T-cell (primary cell): Measurements from ENCODE around the gene MT1G. TPM values are rescaled to one million over a fixed set of nuclear protein-coding genes. Genes with fewer than 3 reads are reported as not detected.
"Not testable (repeated sequence)": the region's sequence is repeated elsewhere in the genome, so short reads cannot be mapped to it uniquely, and the experiment has no call there.

Experiments
- ATAC-seq, 4 experiments: fragments of 200-7000 bp in 3 of 4; fragments of 150-1000 bp in 1 of 4; cut with Tn5 transposase; replicated peaks in 1 of 4; 1 replicate in 3 of 4; 2 replicates in 1 of 4; pipeline ENCODE4 v1.10.0; 2021; ENCODE audit warnings: moderate library complexity in 3 of 4, mild to moderate bottlenecking in 2 of 4, moderate number of reproducible peaks in 1 of 4
- CTCF ChIA-PET, 2 donors: fragments of 300-600 bp; sonication (Branson Sonifier 250); formaldehyde crosslinking; loops; one replicate each; lab custom pipeline; 2022; ENCODE audit warnings: antibody characterized with exemption in 2 of 2; lab: Charles Lee
- POLR2A ChIA-PET, 2 donors: fragments of 300-600 bp; sonication (Branson Sonifier 250); formaldehyde crosslinking; loops; one replicate each; lab custom pipeline; 2022; ENCODE audit warnings: antibody characterized with exemption in 2 of 2; lab: Charles Lee
- DNase-seq, 35 experiments: peaks; one replicate each; pipeline versions ENCODE4 v3.0.0 to v3.0.0-alpha.2; 2013 to 2023
- H3K27ac ChIP-seq: one replicate; pipeline ENCODE4 v1.5.1; 2013; ENCODE audit warnings: low read length
- H3K27me3 ChIP-seq, 2 experiments: replicated peaks in 1 of 2; 1 replicate in 1 of 2; 2 replicates in 1 of 2; pipeline versions ENCODE4 v1.6.1 to v1.7.0; 2013; ENCODE audit warnings: low read length in 1 of 2, mixed read lengths in 1 of 2; ENCODE audit not compliant: control insufficient read depth in 2 of 2, insufficient read depth in 2 of 2; ENCODE audit errors: extremely low read depth in 1 of 2
- H3K36me3 ChIP-seq, 2 donors: 1 replicate in 1 of 2; 2 replicates in 1 of 2; pipeline versions ENCODE4 v1.6.1 to v1.7.0; 2013; ENCODE audit warnings: low read length in 1 of 2; ENCODE audit not compliant: control insufficient read depth in 2 of 2, insufficient read depth in 1 of 2; ENCODE audit errors: extremely low read depth in 1 of 2
- H3K4me1 ChIP-seq, 2 experiments: 1 replicate in 1 of 2; 2 replicates in 1 of 2; pipeline versions ENCODE4 v1.6.1 to v1.7.0; 2013; ENCODE audit warnings: low read length in 2 of 2, mixed read lengths in 1 of 2; ENCODE audit not compliant: insufficient read depth in 2 of 2, control insufficient read depth in 1 of 2; ENCODE audit errors: extremely low read depth in 1 of 2
- H3K4me3 ChIP-seq, 2 donors: 1 replicate in 1 of 2; 2 replicates in 1 of 2; pipeline versions ENCODE4 v1.5.1 to v1.7.0; 2013; ENCODE audit warnings: mild to moderate bottlenecking in 2 of 2, low read length in 1 of 2, moderate library complexity in 1 of 2; ENCODE audit not compliant: control insufficient read depth in 1 of 2; ENCODE audit errors: extremely low read depth in 1 of 2
- H3K9me3 ChIP-seq: 2 replicates; pipeline ENCODE4 v1.7.0; 2013
- H3K27ac Mint-ChIP-seq, 2 donors: one replicate each; pipeline ENCODE4 v1.8.0; 2020 to 2021; ENCODE audit warnings: mild to moderate bottlenecking in 2 of 2, mixed read lengths in 2 of 2
- H3K27me3 Mint-ChIP-seq, 2 donors: one replicate each; pipeline ENCODE4 v1.8.0; 2021 to 2022; ENCODE audit warnings: mixed read lengths in 2 of 2
- H3K36me3 Mint-ChIP-seq: one replicate; pipeline ENCODE4 v1.8.0; 2021; ENCODE audit warnings: mixed read lengths
- H3K4me1 Mint-ChIP-seq, 3 donors: one replicate each; pipeline ENCODE4 v1.8.0; 2020 to 2022; ENCODE audit warnings: mixed read lengths in 3 of 3, mild to moderate bottlenecking in 1 of 3
- H3K4me3 Mint-ChIP-seq, 3 donors: one replicate each; pipeline ENCODE4 v1.8.0; 2020 to 2022; ENCODE audit warnings: mild to moderate bottlenecking in 3 of 3, mixed read lengths in 3 of 3, moderate library complexity in 3 of 3
- H3K9me3 Mint-ChIP-seq, 3 donors: one replicate each; pipeline ENCODE4 v1.8.0; 2020 to 2022; ENCODE audit warnings: mixed read lengths in 3 of 3
- WGBS: methylation state at CpG from one replicate; pipeline ENCODE4 v1.1.5; 2013; ENCODE audit warnings: missing lambda C conversion rate; ENCODE audit not compliant: insufficient coverage; 5-methylcytosine and 5-hydroxymethylcytosine counted together
- total RNA-seq, 35 experiments: library from RNA in 6 of 35; stranded (reverse) in 6 of 35; fragments of 120-200 nt in 1 of 35; gene quantifications; one replicate each; pipeline versions ENCODE4 v1.2.1 to v1.2.4 and lab custom pipeline; 2013 to 2026

MT1G gene
- total RNA-seq, 5 donors from 2014 or later (not counting 1 experiment from before 2014, with no cell fraction given): 2.0 to 4.1 (median 4.0) TPM; not detected in 2

GRCh38 chr16:56675685-56676210, 7.9 kb upstream of the MT1G start:
- ChIA-PET CTCF (interaction anchor here (0.7 to 1.5 kb wide), 2 partner anchors 26 to 56 kb away, joined by 3 to 4 read pairs; no protein-coding TSS in a partner anchor), POLR2A (interaction anchor here (0.6 to 1.2 kb wide), 4 partner anchors 33 to 1733 kb away, joined by 3 to 10 read pairs (median 6); partner anchors contain the start of gene MT2A (in 1 of the 2))
- H3K36me3 Mint-ChIP-seq: no peaks in the 10 kb centered on the region
- Histone ChIP-seq H3K9me3 (no peaks in the 10 kb centered on the region), H3K36me3 (no peaks in the 10 kb centered on the region), H3K27me3 (peaks cover 8 to 25% of the 10 kb centered on the region in 2 experiments), H3K4me3 (peak overlapping the region; percentile 44 to 52), H3K4me1 (peaks cover 3 to 13% of the 10 kb centered on the region in 2 experiments), H3K27ac (no peak overlapping the region)
- H3K9me3 Mint-ChIP-seq: no peaks in the 10 kb centered on the region
- peaks cover 12 to 38% of the 10 kb centered on the region in 2 donors for H3K27me3 Mint-ChIP-seq
- H3K4me1 Mint-ChIP-seq: peaks cover 10 to 20% (median 16%) of the 10 kb centered on the region in 3 donors
- ATAC-seq: peak; percentile 62 to 91 (median 84)
- peak in 31 of 35 experiments; percentile 18 to 67 (median 46) for DNase-seq
- peak overlapping the region; percentile 61 to 85 (median 66) for H3K4me3 Mint-ChIP-seq
- peak overlapping the region in 1 of 2 donors; percentile 78 for H3K27ac Mint-ChIP-seq
- 0% methylated on average over 8 of the region's 32 CpGs for WGBS

GRCh38 chr16:56674570-56674969, 6.7 kb upstream of the MT1G start:
- ATAC-seq, H3K36me3 Mint-ChIP-seq, H3K27ac ChIP-seq, H3K36me3 ChIP-seq, H3K27ac Mint-ChIP-seq, DNase-seq, H3K9me3 Mint-ChIP-seq, H3K9me3 ChIP-seq, POLR2A ChIA-PET, H3K4me3 ChIP-seq: not testable (repeated sequence)
- CTCF ChIA-PET: interaction anchor here in 1 of 2 donors (1.5 kb wide), 1 partner anchor 27 kb away, joined by 8 read pairs; no protein-coding TSS in a partner anchor
- WGBS: 80% methylated on average over 1 of the region's 6 CpGs
- Histone ChIP-seq H3K27me3 (peaks cover 11 to 37% of the 10 kb centered on the region in 2 experiments), H3K4me1 (peaks cover 3 to 19% of the 10 kb centered on the region in 2 experiments)
- Mint-ChIP-seq H3K4me3 (peak overlapping the region in 1 of 3 donors; percentile 85), H3K4me1 (peaks cover 14 to 21% (median 20%) of the 10 kb centered on the region in 3 donors), H3K27me3 (peaks cover 18 to 49% of the 10 kb centered on the region in 2 donors)

- peaks cover 3 to 22% of the 10 kb centered on the region in 2 experiments for H3K4me1 ChIP-seq
- DNase-seq (peak in 7 of 35 experiments; percentile 18 to 46 (median 24)), ATAC-seq (peak in 3 of 4 experiments; percentile 40 to 51 (median 43))
- ChIA-PET CTCF (interaction anchor here in 1 of 2 donors (0.7 to 1.5 kb wide), 2 partner anchors 28 to 298 kb away, joined by 3 to 8 read pairs; no protein-coding TSS in a partner anchor), POLR2A (no interaction called here)
- peak overlapping the region in 1 of 3 donors; percentile 45 for H3K4me3 Mint-ChIP-seq
- H3K27ac ChIP-seq: no peak overlapping the region
- WGBS: 39% methylated on average over 7 of the region's 12 CpGs
- no peaks in the 10 kb centered on the region for H3K36me3 Mint-ChIP-seq
- no peaks in the 10 kb centered on the region for H3K9me3 ChIP-seq
- H3K36me3 ChIP-seq: no peaks in the 10 kb centered on the region
- peaks cover 16 to 24% (median 23%) of the 10 kb centered on the region in 3 donors for H3K4me1 Mint-ChIP-seq
- H3K27me3 Mint-ChIP-seq: peaks cover 22 to 54% of the 10 kb centered on the region in 2 donors
- H3K27me3 ChIP-seq: peaks cover 14 to 43% of the 10 kb centered on the region in 2 experiments
- no peaks in the 10 kb centered on the region for H3K9me3 Mint-ChIP-seq
- H3K4me3 ChIP-seq: no peak overlapping the region
- H3K27ac Mint-ChIP-seq: no peak overlapping the region
Measured at GRCh38 chr16:56673921-56674320, 6.1 kb upstream of the MT1G start.

- ChIA-PET CTCF (interaction anchor here in 1 of 2 donors (0.6 kb wide), 1 partner anchor 149 kb away, joined by 3 read pairs; no protein-coding TSS in a partner anchor), POLR2A (no interaction called here)
- H3K4me1 ChIP-seq: peaks cover 3 to 27% of the 10 kb centered on the region in 2 experiments
- 80% methylated on average over 7 of the region's 11 CpGs for WGBS
- ATAC-seq: no peak
- H3K27ac ChIP-seq: no peak overlapping the region
- no peak for DNase-seq
- Mint-ChIP-seq H3K27ac (no peak overlapping the region), H3K36me3 (no peaks in the 10 kb centered on the region), H3K9me3 (no peaks in the 10 kb centered on the region), H3K27me3 (peaks cover 30 to 63% of the 10 kb centered on the region in 2 donors), H3K4me1 (peaks cover 22 to 34% (median 31%) of the 10 kb centered on the region in 3 donors), H3K4me3 (no peak overlapping the region)
- H3K36me3 ChIP-seq: no peaks in the 10 kb centered on the region
- H3K9me3 ChIP-seq: no peaks in the 10 kb centered on the region
- H3K27me3 ChIP-seq: peaks cover 17 to 53% of the 10 kb centered on the region in 2 experiments
- H3K4me3 ChIP-seq: no peak overlapping the region
Measured at GRCh38 chr16:56672761-56673536, 5.1 kb upstream of the MT1G start.

- H3K9me3 Mint-ChIP-seq, DNase-seq, H3K27ac Mint-ChIP-seq, ATAC-seq, H3K36me3 Mint-ChIP-seq, POLR2A ChIA-PET, H3K4me3 Mint-ChIP-seq, H3K9me3 ChIP-seq, H3K27ac ChIP-seq, H3K4me3 ChIP-seq, H3K36me3 ChIP-seq: not testable (repeated sequence)
- CTCF ChIA-PET: interaction anchor here in 1 of 2 donors (0.6 kb wide), 1 partner anchor 28 kb away, joined by 3 read pairs; no protein-coding TSS in a partner anchor
- Mint-ChIP-seq H3K4me1 (peaks cover 27 to 40% (median 35%) of the 10 kb centered on the region in 3 donors), H3K27me3 (peaks cover 37 to 66% of the 10 kb centered on the region in 2 donors)
- WGBS: no CpG with 5 or more reads among the region's 3 CpGs
- Histone ChIP-seq H3K27me3 (peaks cover 20 to 61% of the 10 kb centered on the region in 2 experiments), H3K4me1 (peaks cover 3 to 34% of the 10 kb centered on the region in 2 experiments)
Measured at GRCh38 chr16:56672171-56672570, 4.3 kb upstream of the MT1G start.

- POLR2A ChIA-PET, H3K27ac Mint-ChIP-seq, H3K9me3 Mint-ChIP-seq, DNase-seq, H3K4me3 ChIP-seq, ATAC-seq, H3K9me3 ChIP-seq, H3K4me3 Mint-ChIP-seq, H3K36me3 ChIP-seq, H3K27ac ChIP-seq, H3K36me3 Mint-ChIP-seq: not testable (repeated sequence)
- WGBS: no CpG with 5 or more reads among the region's 2 CpGs
- CTCF ChIA-PET: interaction anchor here in 1 of 2 donors (0.6 kb wide), 1 partner anchor 29 kb away, joined by 3 read pairs; no protein-coding TSS in a partner anchor
- H3K4me1 ChIP-seq: peaks cover 3 to 34% of the 10 kb centered on the region in 2 experiments
- Mint-ChIP-seq H3K27me3 (peaks cover 37 to 68% of the 10 kb centered on the region in 2 donors), H3K4me1 (peaks cover 27 to 40% (median 35%) of the 10 kb centered on the region in 3 donors)
- H3K27me3 ChIP-seq: peaks cover 20 to 62% of the 10 kb centered on the region in 2 experiments
Measured at GRCh38 chr16:56671691-56672090, 3.8 kb upstream of the MT1G start.
